ENCODE data around the gene KANSL1.

KANSL1 gene

DNA sequence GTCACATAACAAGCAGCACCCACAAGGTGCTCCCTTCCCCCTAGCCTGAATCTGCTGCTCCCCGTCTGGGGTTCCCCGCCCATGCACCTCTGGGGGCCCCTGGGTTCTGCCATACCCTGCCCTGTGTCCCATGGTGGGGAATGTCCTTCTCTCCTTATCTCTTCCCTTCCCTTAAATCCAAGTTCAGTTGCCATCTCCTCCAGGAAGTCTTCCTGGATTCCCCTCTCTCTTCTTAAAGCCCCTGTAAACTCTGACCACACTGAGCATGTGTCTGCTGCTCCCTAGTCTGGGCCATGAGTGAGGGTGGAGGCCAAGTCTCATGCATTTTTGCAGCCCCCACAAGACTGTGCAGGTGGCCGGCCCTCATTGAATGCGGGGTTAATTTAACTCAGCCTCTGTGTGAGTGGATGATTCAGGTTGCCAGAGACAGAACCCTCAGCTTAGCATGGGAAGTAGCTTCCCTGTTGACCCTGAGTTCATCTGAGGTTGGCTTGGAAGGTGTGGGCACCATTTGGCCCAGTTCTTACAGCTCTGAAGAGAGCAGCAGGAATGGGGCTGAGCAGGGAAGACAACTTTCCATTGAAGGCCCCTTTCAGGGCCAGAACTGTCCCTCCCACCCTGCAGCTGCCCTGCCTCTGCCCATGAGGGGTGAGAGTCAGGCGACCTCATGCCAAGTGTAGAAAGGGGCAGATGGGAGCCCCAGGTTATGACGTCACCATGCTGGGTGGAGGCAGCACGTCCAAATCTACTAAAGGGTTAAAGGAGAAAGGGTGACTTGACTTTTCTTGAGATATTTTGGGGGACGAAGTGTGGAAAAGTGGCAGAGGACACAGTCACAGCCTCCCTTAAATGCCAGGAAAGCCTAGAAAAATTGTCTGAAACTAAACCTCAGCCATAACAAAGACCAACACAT is 194.0 kb downstream of the KANSL1 start, which contains the start of gene STH:
Gene STH (plus strand): TSS at position 264 of the 913 bp plus-strand sequence. CDS start 30 bp downstream, at position 294.
- H3K4me3 ChIP-seq (ENCODE audit: low read depth, low read length), result no peak within 1 kb of the TSS
- DNase-seq (ENCODE audit: low read depth), result no peak
- TF ChIP-seq, protein P1, sequence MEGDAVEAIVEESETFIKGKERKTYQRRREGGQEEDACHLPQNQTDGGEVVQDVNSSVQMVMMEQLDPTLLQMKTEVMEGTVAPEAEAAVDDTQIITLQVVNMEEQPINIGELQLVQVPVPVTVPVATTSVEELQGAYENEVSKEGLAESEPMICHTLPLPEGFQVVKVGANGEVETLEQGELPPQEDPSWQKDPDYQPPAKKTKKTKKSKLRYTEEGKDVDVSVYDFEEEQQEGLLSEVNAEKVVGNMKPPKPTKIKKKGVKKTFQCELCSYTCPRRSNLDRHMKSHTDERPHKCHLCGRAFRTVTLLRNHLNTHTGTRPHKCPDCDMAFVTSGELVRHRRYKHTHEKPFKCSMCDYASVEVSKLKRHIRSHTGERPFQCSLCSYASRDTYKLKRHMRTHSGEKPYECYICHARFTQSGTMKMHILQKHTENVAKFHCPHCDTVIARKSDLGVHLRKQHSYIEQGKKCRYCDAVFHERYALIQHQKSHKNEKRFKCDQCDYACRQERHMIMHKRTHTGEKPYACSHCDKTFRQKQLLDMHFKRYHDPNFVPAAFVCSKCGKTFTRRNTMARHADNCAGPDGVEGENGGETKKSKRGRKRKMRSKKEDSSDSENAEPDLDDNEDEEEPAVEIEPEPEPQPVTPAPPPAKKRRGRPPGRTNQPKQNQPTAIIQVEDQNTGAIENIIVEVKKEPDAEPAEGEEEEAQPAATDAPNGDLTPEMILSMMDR (conservative IDR thresholded peaks at IDR 0.05; ENCODE audit: low read depth, low read length), result no peak

DNA sequence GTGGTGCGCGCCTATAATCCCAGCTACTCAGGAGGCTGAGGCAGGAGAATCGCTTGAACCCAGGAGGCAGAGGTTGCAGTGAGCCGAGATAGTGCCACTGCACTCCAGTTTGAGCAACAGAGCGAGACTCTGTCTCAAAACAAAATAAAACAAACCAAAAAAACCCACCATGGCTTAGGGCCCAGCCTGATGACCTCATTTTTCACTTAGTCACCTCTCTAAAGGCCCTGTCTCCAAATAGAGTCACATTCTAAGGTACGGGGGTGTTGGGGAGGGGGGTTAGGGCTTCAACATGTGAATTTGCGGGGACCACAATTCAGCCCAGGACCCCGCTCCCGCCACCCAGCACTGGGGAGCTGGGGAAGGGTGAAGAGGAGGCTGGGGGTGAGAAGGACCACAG is 195.6 kb downstream of the KANSL1 start:
- peak; percentile 23 for DNase-seq (ENCODE audit: low read depth)
- TF ChIP-seq, protein P1 (conservative IDR thresholded peaks at IDR 0.05; ENCODE audit: low read depth, low read length), result no peak
- no peak overlapping the region for H3K4me3 ChIP-seq (ENCODE audit: low read depth, low read length)

DNA sequence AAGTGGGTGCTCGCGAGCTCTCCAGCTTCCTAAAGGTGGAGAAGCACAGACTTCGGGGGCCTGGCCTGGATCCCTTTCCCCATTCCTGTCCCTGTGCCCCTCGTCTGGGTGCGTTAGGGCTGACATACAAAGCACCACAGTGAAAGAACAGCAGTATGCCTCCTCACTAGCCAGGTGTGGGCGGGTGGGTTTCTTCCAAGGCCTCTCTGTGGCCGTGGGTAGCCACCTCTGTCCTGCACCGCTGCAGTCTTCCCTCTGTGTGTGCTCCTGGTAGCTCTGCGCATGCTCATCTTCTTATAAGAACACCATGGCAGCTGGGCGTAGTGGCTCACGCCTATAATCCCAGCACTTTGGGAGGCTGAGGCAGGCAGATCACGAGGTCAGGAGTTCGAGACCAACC is 196.1 kb downstream of the KANSL1 start:
- H3K4me3 ChIP-seq (ENCODE audit: low read depth, low read length), result no peak overlapping the region
- TF ChIP-seq, protein P1 (conservative IDR thresholded peaks at IDR 0.05; ENCODE audit: low read depth, low read length), result no peak
- DNase-seq (ENCODE audit: low read depth), result no peak

DNA sequence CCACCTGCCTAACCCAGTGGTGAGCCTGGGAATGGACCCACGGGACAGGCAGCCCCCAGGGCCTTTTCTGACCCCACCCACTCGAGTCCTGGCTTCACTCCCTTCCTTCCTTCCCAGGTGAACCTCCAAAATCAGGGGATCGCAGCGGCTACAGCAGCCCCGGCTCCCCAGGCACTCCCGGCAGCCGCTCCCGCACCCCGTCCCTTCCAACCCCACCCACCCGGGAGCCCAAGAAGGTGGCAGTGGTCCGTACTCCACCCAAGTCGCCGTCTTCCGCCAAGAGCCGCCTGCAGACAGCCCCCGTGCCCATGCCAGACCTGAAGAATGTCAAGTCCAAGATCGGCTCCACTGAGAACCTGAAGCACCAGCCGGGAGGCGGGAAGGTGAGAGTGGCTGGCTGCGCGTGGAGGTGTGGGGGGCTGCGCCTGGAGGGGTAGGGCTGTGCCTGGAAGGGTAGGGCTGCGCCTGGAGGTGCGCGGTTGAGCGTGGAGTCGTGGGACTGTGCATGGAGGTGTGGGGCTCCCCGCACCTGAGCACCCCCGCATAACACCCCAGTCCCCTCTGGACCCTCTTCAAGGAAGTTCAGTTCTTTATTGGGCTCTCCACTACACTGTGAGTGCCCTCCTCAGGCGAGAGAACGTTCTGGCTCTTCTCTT is 196.8 kb downstream of the KANSL1 start:
- no peak overlapping the region for H3K4me3 ChIP-seq (ENCODE audit: low read depth, low read length)
- DNase-seq (ENCODE audit: low read depth), result no peak
- TF ChIP-seq, protein P1 (conservative IDR thresholded peaks at IDR 0.05; ENCODE audit: low read depth, low read length), result no peak

DNA sequence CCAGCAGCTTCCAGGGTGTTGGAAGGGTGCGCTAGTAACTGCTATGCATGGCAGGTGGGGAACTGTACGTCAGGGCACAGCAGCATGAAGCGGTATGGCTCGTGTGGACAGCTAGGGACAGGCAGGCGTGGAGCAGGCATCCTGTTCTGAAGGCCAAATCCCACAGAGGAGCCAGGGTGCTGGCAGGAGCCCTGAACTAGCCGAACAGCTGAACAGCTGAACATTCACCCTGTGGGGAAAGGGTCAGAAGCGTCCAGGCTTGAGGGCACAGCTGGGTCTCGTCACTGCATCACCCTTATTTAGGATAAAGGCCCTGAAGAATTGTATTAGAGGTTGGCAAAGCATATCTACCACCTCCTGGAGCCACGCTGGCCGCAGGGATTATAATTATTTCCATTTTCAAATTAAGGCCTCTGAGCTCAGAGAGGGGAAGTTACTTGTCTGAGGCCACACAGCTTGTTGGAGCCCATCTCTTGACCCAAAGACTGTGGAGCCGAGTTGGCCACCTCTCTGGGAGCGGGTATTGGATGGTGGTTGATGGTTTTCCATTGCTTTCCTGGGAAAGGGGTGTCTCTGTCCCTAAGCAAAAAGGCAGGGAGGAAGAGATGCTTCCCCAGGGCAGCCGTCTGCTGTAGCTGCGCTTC is 197.5 kb downstream of the KANSL1 start:
- no peak overlapping the region for H3K4me3 ChIP-seq (ENCODE audit: low read depth, low read length)
- TF ChIP-seq, protein P1 (conservative IDR thresholded peaks at IDR 0.05; ENCODE audit: low read depth, low read length), result no peak
- no peak for DNase-seq (ENCODE audit: low read depth)

DNA sequence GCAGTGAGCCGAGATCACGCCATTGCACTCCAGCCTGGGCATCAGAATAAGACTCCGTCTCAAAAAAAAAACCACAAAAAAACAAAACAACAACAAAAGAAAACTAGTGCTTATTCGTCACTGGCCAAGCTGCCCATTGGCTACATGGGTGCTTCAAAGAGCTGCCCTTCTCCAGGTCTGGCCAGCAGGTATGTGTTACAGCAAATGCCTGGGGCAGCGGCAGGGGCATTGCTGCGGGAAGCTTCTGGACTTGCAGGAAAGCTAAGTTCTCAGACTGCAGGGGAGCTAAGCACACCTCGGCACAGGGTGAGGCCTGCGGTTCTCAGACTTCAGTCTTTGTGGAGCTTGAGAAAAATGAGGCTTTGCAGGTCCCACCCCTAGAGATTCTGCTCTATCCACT is 198.2 kb downstream of the KANSL1 start:
- H3K4me3 ChIP-seq (ENCODE audit: low read depth, low read length), result no peak overlapping the region
- no peak for DNase-seq (ENCODE audit: low read depth)
- TF ChIP-seq, protein P1 (conservative IDR thresholded peaks at IDR 0.05; ENCODE audit: low read depth, low read length), result no peak
